ENCODE results near the gene ZFP69B.
A peak's percentile ranks its signal among the peaks of the same experiment; 100 is the strongest.

The ZFP69B gene

DNA sequence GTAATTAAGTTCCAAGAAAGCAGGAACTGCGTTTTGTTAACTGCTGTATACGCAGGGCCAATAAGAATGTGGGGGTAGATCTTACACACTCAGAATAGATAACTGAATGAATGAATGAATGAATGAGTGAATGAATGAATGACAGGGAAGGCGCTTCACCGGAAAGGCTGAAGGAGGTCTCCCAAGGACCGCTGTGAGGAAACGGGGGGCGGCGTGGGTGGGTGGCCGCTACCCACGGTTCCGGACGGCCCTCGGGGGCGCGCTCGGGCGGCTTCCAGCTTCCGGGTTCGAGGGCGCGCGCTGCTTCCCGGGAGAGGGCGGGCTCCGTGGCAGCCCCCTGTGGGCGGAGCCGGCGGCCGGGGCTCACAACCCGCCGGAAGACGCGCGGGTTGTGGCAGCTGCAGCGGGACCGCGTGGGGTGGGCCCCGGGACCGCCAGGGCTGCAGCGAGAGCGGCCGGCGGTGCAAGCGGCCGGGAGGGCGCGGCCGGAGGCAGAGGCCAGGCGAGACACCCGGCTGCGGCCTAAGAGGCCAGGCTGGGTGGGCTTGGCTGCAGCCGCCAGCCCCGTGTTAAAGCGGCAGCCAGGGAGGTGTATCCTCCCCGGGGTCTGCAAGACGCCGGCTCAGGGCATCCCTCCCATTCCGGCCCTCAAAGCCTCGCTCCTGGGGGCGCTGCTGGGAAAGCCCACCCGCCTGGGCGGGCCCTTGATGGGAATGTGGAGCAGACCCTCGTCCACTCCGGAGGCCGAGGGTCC is 26.8 kb downstream of the ZFP69B start, which contains the start of gene ZFP69:
Gene ZFP69 (plus strand): TSS at position 367 of the 754 bp plus-strand sequence. CDS start 2,072 bp downstream, outside the sequence.
- peaks cover 23% of the 10 kb centered on the region for H3K36me3 ChIP-seq (ENCODE audit: control insufficient read depth, low read length)
- H3F3A ChIP-seq (ENCODE audit: control insufficient read depth, insufficient read depth) = no peaks in the 10 kb centered on the region; the same call in 1 of the 2 replicates
- peaks cover 27% of the 10 kb centered on the region for H3K4me1 ChIP-seq (ENCODE audit: control insufficient read depth, low read length)
- TF ChIP-seq CTCF (IDR thresholded peaks at IDR 0.05; ENCODE audit: low read depth, low read length, poor library complexity, severe bottlenecking) = peak; percentile 27
- TF ChIP-seq EZH2phosphoT487 (IDR thresholded peaks at IDR 0.05; ENCODE audit: borderline replicate concordance, low read length) = no peak
- no peaks in the 10 kb centered on the region for H4K20me1 ChIP-seq (ENCODE audit: control insufficient read depth, insufficient read depth, low read depth, low read length)
- H3K27ac ChIP-seq (ENCODE audit: low read depth, low read length) = no peak within 1 kb of the TSS
- H3K4me2 ChIP-seq (ENCODE audit: low read length) = peak within 1 kb of the TSS; percentile 80
- peaks cover 9% of the 10 kb centered on the region for H3K79me2 ChIP-seq (ENCODE audit: control insufficient read depth, low read length)
- H3K27me3 ChIP-seq (ENCODE audit: control insufficient read depth, low read length) = no peaks in the 10 kb centered on the region
- H3K4me3 ChIP-seq (ENCODE audit: low read length) = peak within 1 kb of the TSS; percentile 76
- no peaks in the 10 kb centered on the region for H3K9me2 ChIP-seq (replicated peaks; ENCODE audit: control insufficient read depth, low read length)
- peaks cover 16% of the 10 kb centered on the region for H3K9me3 ChIP-seq (ENCODE audit: control insufficient read depth, insufficient read depth, low read length)

DNA sequence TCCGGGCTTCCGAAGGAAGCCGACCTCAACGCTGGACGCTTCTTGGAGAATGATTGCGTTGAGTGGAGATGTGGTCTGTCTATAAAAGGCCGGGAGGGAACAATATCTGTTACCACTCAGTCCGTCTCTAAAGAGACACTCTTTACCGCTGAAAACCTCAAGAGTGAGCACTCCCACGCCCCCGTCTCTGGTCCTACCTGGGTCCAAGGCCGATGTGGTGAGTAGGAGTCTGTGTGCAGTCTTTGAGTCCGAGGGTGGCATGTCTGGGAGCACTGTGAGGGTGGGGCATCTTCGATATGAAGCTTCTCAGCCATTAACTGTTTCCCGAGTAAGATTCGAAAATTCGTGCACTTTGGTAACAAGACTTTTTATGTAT is 27.4 kb downstream of the ZFP69B start:
- H3K4me3 ChIP-seq (ENCODE audit: low read length) = peak overlapping the region; percentile 76
- H3K4me2 ChIP-seq (ENCODE audit: low read length) = peak overlapping the region; percentile 80
- peaks cover 16% of the 10 kb centered on the region for H3K9me3 ChIP-seq (ENCODE audit: control insufficient read depth, insufficient read depth, low read length)
- H3K27ac ChIP-seq (ENCODE audit: low read depth, low read length) = no peak overlapping the region
- H3K27me3 ChIP-seq (ENCODE audit: control insufficient read depth, low read length) = no peaks in the 10 kb centered on the region
- H3F3A ChIP-seq (ENCODE audit: control insufficient read depth, insufficient read depth) = no peaks in the 10 kb centered on the region; the same call in 1 of the 2 replicates
- no peaks in the 10 kb centered on the region for H4K20me1 ChIP-seq (ENCODE audit: control insufficient read depth, insufficient read depth, low read depth, low read length)
- no peak for TF ChIP-seq CTCF (IDR thresholded peaks at IDR 0.05; ENCODE audit: low read depth, low read length, poor library complexity, severe bottlenecking)
- no peak for TF ChIP-seq EZH2phosphoT487 (IDR thresholded peaks at IDR 0.05; ENCODE audit: borderline replicate concordance, low read length)
- peaks cover 27% of the 10 kb centered on the region for H3K4me1 ChIP-seq (ENCODE audit: control insufficient read depth, low read length)
- H3K79me2 ChIP-seq (ENCODE audit: control insufficient read depth, low read length) = peaks cover 9% of the 10 kb centered on the region
- H3K9me2 ChIP-seq (replicated peaks; ENCODE audit: control insufficient read depth, low read length) = no peaks in the 10 kb centered on the region
- H3K36me3 ChIP-seq (ENCODE audit: control insufficient read depth, low read length) = peaks cover 28% of the 10 kb centered on the region

DNA sequence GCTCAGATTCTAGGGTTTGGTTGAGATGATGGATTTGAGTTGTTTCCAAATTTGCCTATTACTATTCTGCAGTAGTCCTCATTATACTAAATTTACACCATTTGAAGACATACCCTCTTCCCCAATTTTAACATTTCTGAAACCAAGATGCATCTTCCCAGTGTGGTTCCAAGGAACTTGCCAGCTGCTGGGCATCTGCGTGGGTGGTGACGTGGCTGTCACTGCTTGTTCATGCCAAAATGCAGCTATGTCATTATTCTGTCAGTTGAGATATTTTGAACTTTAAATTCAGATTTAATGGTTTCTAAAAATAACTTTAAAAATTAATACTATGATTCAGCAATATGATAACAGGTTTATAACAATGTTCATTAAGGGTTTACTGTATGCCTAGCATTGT is 28.0 kb downstream of the ZFP69B start:
- Histone ChIP-seq H3K27ac (ENCODE audit: low read depth, low read length) (no peak overlapping the region), H3K36me3 (ENCODE audit: control insufficient read depth, low read length) (peaks cover 33% of the 10 kb centered on the region), H3K4me1 (ENCODE audit: control insufficient read depth, low read length) (peaks cover 27% of the 10 kb centered on the region), H3K79me2 (ENCODE audit: control insufficient read depth, low read length) (peaks cover 9% of the 10 kb centered on the region), H4K20me1 (ENCODE audit: control insufficient read depth, insufficient read depth, low read depth, low read length) (no peaks in the 10 kb centered on the region), H3F3A (ENCODE audit: control insufficient read depth, insufficient read depth) (no peaks in the 10 kb centered on the region; the same call in 1 of the 2 replicates), H3K9me3 (ENCODE audit: control insufficient read depth, insufficient read depth, low read length) (peaks cover 16% of the 10 kb centered on the region), H3K4me2 (ENCODE audit: low read length) (peak overlapping the region; percentile 80), H3K9me2 (replicated peaks; ENCODE audit: control insufficient read depth, low read length) (no peaks in the 10 kb centered on the region), H3K27me3 (ENCODE audit: control insufficient read depth, low read length) (no peaks in the 10 kb centered on the region), H3K4me3 (ENCODE audit: low read length) (peak overlapping the region; percentile 76)
- TF ChIP-seq CTCF (IDR thresholded peaks at IDR 0.05; ENCODE audit: low read depth, low read length, poor library complexity, severe bottlenecking) (no peak), EZH2phosphoT487 (IDR thresholded peaks at IDR 0.05; ENCODE audit: borderline replicate concordance, low read length) (no peak)

Measured in DOHH2 (cell line).